Endothelial cell of umbilical vein (primary cell): ENCODE measurements around the gene GSTA2.
"Not testable (repeated sequence)": the region's sequence is repeated elsewhere in the genome, so short reads cannot be mapped to it uniquely, and the experiment has no call there.

Experiments used
- EZH2 ChIP-seq: IDR thresholded peaks from 2 replicates; pipeline ENCODE4 v1.6.1; 2012; ENCODE audit warnings: borderline replicate concordance, low read depth, mild to moderate bottlenecking, moderate library complexity, low read length, inconsistent platforms; ENCODE audit not compliant: severe bottlenecking
- POLR2A ChIP-seq: IDR thresholded peaks from 2 replicates; pipeline ENCODE4 v1.6.1; 2012; ENCODE audit warnings: low read depth, mild to moderate bottlenecking, control low read depth, low read length
- POLR2AphosphoS5 ChIP-seq: IDR thresholded peaks from 2 replicates; pipeline ENCODE4 v1.6.1; 2012; ENCODE audit warnings: low read depth, mild to moderate bottlenecking, control low read depth, low read length, moderate library complexity; ENCODE audit not compliant: insufficient read depth
- TF ChIP-seq, protein P1 (sequence below), 2 donors: IDR thresholded peaks; 1 replicate in 1 of 2; 2 replicates in 1 of 2; pipeline ENCODE4 v1.5.1; 2011; ENCODE audit warnings: low read length in 2 of 2, mild to moderate bottlenecking in 2 of 2, moderate library complexity in 2 of 2, control low read depth in 1 of 2, inconsistent platforms in 1 of 2, low read depth in 1 of 2; ENCODE audit not compliant: insufficient read depth in 1 of 2; ENCODE audit errors: extremely low read depth in 1 of 2

DNA sequence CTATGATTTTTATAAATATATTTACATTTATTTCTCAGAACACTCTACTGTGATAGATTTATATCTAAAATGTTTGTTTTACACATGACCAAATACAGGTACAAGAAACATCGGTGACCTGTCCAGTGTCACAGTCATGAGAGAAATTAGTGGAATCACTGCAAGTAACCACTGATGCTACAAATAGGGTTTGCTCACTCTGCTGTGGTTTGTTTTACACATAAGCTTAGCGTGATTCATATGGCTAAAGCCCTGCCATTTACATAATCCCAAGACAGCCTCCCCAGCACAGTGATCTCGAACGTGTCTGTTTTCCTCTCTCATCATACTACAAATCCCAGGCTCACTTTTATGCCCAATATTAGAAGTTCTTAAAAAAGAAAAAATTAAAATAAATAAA, 6.1 kb upstream of the GSTA2 start:
- TF ChIP-seq POLR2AphosphoS5, POLR2A, EZH2: not testable (repeated sequence)
- TF ChIP-seq, protein P1, sequence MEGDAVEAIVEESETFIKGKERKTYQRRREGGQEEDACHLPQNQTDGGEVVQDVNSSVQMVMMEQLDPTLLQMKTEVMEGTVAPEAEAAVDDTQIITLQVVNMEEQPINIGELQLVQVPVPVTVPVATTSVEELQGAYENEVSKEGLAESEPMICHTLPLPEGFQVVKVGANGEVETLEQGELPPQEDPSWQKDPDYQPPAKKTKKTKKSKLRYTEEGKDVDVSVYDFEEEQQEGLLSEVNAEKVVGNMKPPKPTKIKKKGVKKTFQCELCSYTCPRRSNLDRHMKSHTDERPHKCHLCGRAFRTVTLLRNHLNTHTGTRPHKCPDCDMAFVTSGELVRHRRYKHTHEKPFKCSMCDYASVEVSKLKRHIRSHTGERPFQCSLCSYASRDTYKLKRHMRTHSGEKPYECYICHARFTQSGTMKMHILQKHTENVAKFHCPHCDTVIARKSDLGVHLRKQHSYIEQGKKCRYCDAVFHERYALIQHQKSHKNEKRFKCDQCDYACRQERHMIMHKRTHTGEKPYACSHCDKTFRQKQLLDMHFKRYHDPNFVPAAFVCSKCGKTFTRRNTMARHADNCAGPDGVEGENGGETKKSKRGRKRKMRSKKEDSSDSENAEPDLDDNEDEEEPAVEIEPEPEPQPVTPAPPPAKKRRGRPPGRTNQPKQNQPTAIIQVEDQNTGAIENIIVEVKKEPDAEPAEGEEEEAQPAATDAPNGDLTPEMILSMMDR (IDR thresholded peaks at IDR 0.05; ENCODE audit: extremely low read depth in 1 of 2, insufficient read depth in 1 of 2, low read depth in 1 of 2, low read length in 2 of 2), result not testable (repeated sequence)
